GM19468 (cell line): ENCODE results near the gene TLK1.

Experiments used
- ATAC-seq: cut with Tn5 transposase; IDR thresholded peaks from one replicate; pipeline ENCODE4 v1.9.1; 2021; ENCODE audit warnings: mild to moderate bottlenecking, moderate library complexity, moderate number of reproducible peaks; ENCODE audit not compliant: unreplicated experiment; ENCODE audit errors: extremely low read depth

The TLK1 gene

DNA sequence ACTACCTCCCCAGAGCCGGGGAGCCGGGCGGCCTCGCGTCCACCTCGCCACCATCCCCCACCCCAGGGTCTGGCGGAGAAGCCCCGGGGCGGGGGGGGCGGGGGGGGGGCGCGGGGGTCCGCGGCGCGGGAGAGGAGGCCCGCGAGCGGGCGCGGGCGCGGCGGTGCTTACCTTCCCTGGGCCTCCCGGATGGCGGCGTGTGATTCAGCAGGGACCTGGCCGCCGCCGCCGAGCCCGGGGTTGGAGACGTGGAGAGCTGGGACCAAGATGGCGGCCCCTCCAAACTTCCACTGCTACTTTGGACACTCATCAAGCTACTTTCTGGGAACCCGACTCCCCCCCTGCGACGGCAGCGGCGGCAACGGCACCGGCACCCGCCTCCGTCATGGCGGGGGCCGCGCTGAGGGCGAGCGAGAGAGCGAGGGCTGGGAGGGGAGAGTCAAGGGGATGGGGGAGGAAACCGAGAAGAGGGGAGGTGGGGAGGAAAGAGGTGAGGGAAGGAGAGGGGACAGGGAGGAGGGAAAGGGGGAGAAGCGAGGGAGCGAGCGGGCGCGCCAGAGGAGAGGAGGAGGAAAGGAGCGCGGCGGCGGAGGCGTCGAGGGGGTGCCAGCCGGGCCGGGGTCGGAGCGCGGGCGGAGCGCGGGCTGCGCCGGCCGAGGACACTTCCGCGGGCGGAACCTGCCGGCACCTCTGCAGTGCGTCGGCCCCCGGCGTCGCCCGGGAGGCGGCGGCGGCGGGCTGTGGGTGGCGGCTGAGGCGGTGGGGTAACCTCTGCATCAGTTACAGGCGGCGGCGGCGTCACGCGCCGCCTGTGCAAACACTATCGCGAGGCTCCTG, at the start of gene TLK1:
Gene TLK1 (minus strand): TSS at position 775 of the 837 bp plus-strand sequence. CDS start 465 bp downstream, at position 310.
- ATAC-seq, result peak; percentile 46

- no peak for ATAC-seq
Observed at GRCh38 chr2:171210216-171210863, 49.6 kb upstream of the TLK1 start.

DNA sequence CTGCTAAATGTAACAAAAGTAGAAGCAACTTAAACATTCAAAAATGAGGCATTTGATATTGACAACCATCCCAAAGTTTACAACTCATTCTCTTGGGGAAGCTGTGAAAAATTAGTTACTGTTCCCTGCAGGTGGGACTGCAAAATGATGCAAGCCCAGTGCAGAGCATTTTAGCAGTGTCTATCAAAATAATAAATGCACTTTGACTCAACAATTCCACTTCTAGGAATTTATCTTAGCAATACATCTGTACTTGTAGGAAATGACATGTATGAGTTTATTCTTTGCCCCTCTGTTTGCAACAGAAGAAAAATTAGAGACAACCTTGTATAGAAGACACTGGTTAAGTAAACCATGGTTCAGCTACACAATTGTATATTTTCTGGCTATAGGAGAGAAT, 48.0 kb upstream of the TLK1 start:
- ATAC-seq, result no peak

GRCh38 chr2:171206422-171207115, 45.9 kb upstream of the TLK1 start:
- no peak for ATAC-seq

DNA sequence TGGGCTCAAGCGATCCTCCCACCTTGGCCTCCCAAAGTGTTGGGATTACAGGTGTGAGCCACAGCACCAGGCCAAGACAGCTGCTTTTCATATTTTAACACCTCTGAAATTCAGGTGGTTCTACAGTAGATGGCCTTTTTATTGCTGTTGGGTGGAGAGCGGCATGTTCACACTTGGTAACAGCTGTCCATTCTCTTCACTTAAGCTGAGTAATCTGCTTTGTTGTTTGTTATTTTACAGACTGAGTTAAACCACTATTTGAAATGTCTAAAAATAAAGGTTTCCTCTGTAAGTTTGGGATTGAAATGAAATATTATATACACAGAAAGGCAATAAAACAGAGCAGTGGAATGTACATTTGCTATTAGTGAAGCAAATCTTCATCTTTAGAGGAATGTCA, 44.9 kb upstream of the TLK1 start:
- ATAC-seq, result no peak

DNA sequence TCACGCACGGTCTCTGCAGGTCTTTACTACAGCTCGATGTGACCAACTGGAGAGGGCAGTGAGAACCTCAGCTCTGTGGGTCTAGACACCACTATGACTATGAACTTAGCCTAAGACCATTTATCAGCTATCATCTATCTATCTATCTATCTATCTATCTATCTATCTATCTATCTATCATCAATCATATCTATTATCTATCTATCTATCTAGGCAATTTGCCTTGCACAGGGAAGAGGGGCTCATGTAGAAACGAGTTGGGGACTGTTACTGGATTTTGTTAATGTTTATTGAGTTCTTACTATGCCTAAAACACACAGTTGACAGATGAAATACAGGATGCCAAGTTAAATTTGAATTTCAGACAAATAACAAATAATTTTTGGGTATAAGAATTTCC, 41.1 kb upstream of the TLK1 start:
- no peak for ATAC-seq

DNA sequence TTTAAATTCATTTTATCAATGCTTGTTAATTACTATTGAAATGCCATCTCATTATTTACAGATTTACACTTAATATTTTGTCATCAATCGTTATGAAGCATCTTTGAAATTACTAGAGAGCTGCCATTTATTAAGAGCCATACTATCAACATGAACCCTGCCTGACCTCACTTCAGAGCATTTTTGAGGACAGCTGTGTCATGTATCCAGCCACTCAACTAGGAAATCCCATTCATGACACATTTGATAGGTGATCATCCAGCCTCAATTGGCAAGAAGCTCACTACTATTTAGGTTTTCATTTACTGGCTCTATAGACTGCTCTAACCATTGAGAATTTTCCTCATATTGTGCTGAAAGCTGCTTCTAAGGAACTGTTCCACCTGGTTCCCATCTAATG, 40.6 kb upstream of the TLK1 start:
- ATAC-seq, result no peak

DNA sequence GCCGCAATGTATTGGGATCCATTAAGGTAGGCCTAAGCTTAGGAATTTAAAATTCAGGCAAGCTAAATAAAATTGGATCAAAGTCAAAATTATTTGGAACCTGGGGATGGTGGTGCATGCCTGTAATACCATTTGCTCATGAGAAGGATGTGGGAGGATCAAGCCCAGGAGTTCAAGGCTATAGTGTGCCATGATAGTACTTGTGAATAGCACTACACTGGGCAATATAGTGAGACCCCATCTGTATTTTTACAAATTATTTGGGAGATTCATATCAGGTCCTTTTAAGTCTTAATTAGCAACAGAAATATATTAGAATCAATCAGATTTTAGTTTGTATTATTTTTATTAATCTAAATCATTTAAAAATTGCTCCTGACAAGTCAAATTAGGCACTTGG, 39.8 kb upstream of the TLK1 start:
- ATAC-seq, result no peak

DNA sequence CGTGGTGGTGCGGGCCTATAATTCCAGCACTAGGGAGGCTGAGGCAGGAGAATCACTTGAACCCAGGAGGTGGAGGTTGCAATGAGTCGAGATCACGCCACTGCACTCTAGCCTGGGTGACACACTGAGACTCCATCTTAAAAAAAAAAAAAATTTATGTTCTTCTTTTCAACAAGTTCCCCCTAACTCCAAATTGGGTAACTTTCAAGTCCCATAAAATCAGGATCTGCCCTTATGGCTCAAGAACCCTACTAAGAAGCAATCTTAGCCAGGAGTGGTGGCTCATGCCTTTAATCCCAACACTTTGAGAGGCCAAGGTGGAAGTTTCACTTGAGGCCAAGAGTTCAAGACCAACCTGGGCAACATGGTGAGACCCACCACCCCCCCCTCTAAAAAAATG, 30.3 kb upstream of the TLK1 start:
- ATAC-seq, result no peak

DNA sequence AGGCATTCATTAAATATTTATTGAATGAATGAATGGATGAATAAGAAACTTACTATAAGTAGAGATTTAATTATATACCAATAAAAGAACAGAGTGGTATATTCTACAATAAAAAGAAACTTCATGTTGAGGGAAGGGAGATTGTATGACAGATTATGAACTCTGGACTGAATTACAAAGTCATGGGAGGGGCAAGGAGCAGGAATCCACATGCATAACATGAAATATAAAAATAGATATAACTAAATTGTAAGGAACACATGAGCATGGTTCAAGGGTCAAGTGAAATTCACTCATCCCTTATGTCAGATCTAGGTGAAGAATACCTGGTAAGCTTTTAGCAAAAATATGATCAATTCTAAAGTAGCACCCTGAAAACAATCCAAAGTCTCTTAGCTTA, 27.1 kb upstream of the TLK1 start:
- no peak for ATAC-seq

GRCh38 chr2:171187177-171187576, 26.5 kb upstream of the TLK1 start:
- no peak for ATAC-seq

GRCh38 chr2:171185941-171186340, 25.2 kb upstream of the TLK1 start:
- ATAC-seq, result no peak

GRCh38 chr2:171185165-171185818, 24.6 kb upstream of the TLK1 start:
- no peak for ATAC-seq

- ATAC-seq, result no peak
Observed at GRCh38 chr2:171181064-171182049, 20.7 kb upstream of the TLK1 start.

GRCh38 chr2:171180229-171180930, 19.7 kb upstream of the TLK1 start:
- no peak for ATAC-seq

DNA sequence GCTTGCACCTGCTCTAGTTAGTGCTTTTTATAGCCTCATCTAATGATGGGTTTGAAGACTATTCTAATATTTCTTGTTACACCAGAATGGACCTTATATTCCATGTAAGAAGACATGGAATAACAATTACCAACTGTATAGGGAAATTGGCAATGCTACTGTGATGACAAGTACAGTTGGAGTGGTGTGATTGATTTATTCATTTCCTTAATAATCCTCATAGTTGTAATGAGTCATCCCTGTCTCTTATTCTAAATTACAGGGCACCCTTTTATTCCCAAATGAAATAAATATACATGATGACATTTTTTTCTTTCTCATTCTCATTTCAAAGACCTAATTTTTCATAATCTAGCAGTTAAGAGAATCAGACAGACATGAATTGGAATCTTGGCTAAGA, 18.3 kb upstream of the TLK1 start:
- ATAC-seq, result no peak

DNA sequence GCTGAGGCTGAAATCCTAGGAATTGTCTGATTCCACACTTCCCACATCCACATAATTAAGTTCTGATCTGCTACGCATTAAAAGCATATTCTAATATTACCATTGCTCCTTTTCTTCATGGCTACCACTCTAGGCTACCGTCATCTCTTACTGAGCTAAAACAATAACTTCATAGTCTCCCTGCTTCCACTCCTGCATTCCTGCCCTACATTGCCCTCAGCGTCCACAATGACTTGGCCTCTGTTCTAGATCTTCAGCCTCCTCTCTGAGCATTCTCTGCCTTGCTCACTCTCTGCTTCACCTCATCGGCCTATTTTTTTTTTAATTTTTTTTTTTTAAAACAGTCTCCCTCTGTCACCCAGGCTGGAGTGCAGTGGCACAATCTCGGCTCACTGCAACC, 15.8 kb upstream of the TLK1 start:
- no peak for ATAC-seq

- ATAC-seq, result no peak
Observed at GRCh38 chr2:171174075-171174474, 13.4 kb upstream of the TLK1 start.

DNA sequence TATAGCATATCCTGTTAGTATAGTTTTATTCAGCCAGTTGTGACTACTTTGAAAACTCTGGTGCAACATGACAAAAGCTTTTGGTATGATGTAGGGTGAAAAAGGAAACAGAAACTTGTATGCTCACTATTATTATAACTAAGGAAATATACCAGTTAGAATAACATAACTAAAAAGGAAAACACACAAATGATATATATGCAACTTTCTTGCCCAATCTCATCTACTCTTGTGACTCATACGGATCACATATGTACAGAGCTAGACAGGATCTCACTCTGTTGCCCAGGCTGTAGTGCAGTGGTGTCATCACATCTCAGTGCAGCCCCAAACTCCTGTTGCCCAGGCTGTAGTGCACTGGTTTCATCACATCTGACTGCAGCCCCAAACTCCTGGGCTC, 12.4 kb upstream of the TLK1 start:
- ATAC-seq, result no peak
